ENCODE measurements around the gene PHC3.

GRCh38 chr3:170083343-170083742 lies 98.2 kb downstream of the PHC3 start:
- TF ChIP-seq SP1 (IDR thresholded peaks at IDR 0.05) (no peak), LEF1 (IDR thresholded peaks at IDR 0.05; ENCODE audit: borderline replicate concordance) (no peak), SUZ12 (IDR thresholded peaks at IDR 0.05) (no peak), FOXK2 (IDR thresholded peaks at IDR 0.05) (no peak), TARDBP (IDR thresholded peaks at IDR 0.05) (no peak), ELF4 (IDR thresholded peaks at IDR 0.05) (no peak), BHLHE40 (IDR thresholded peaks at IDR 0.05; ENCODE audit: borderline replicate concordance) (no peak), ARNT (IDR thresholded peaks at IDR 0.05) (no peak), NFRKB (IDR thresholded peaks at IDR 0.05) (no peak), HDGF (IDR thresholded peaks at IDR 0.05; ENCODE audit: borderline replicate concordance) (no peak), FOXM1 (IDR thresholded peaks at IDR 0.05; ENCODE audit: borderline replicate concordance) (no peak), ZNF384 (IDR thresholded peaks at IDR 0.05) (no peak)
- TF ChIP-seq, protein P1, sequence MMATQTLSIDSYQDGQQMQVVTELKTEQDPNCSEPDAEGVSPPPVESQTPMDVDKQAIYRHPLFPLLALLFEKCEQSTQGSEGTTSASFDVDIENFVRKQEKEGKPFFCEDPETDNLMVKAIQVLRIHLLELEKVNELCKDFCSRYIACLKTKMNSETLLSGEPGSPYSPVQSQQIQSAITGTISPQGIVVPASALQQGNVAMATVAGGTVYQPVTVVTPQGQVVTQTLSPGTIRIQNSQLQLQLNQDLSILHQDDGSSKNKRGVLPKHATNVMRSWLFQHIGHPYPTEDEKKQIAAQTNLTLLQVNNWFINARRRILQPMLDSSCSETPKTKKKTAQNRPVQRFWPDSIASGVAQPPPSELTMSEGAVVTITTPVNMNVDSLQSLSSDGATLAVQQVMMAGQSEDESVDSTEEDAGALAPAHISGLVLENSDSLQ (IDR thresholded peaks at IDR 0.05): no peak
